Activated naive CD4-positive, alpha-beta T cell treated with anti-CD3 and anti-CD28 coated beads, Interleukin-2, amount 50 U/mL, for 24 hours (primary cell): ENCODE results near the gene CYP4F2.
"Not testable (repeated sequence)": the region's sequence is repeated elsewhere in the genome, so short reads cannot be mapped to it uniquely, and the experiment has no call there.

Experiments
- H3K27ac Mint-ChIP-seq: one replicate; pipeline ENCODE4 v1.8.0; 2021; ENCODE audit warnings: mild to moderate bottlenecking, mixed read lengths
- H3K27me3 Mint-ChIP-seq: one replicate; pipeline ENCODE4 v1.8.0; 2021; ENCODE audit warnings: mixed read lengths
- H3K36me3 Mint-ChIP-seq: one replicate; pipeline ENCODE4 v1.8.0; 2021; ENCODE audit warnings: mixed read lengths
- H3K4me1 Mint-ChIP-seq: one replicate; pipeline ENCODE4 v1.8.0; 2021; ENCODE audit warnings: mixed read lengths
- H3K4me3 Mint-ChIP-seq: one replicate; pipeline ENCODE4 v1.8.0; 2021; ENCODE audit warnings: mild to moderate bottlenecking, mixed read lengths
- H3K9me3 Mint-ChIP-seq: one replicate; pipeline ENCODE4 v1.8.0; 2021; ENCODE audit warnings: mixed read lengths

CYP4F2 gene

GRCh38 chr19:15913830-15914229 lies 16.0 kb upstream of the CYP4F2 start:
- Mint-ChIP-seq H3K4me3 (no peak overlapping the region), H3K36me3 (peaks cover 4% of the 10 kb centered on the region), H3K27me3 (peaks cover 50% of the 10 kb centered on the region), H3K9me3 (no peaks in the 10 kb centered on the region), H3K27ac (no peak overlapping the region), H3K4me1 (peaks cover 6% of the 10 kb centered on the region)

- H3K36me3 Mint-ChIP-seq, result peaks cover 4% of the 10 kb centered on the region
- H3K27ac Mint-ChIP-seq, result no peak overlapping the region
- H3K4me3 Mint-ChIP-seq, result no peak overlapping the region
- H3K27me3 Mint-ChIP-seq, result peaks cover 50% of the 10 kb centered on the region
- peaks cover 6% of the 10 kb centered on the region for H3K4me1 Mint-ChIP-seq
- no peaks in the 10 kb centered on the region for H3K9me3 Mint-ChIP-seq
These were observed 15.5 kb upstream of the CYP4F2 start for GRCh38 chr19:15913384-15913783.

DNA sequence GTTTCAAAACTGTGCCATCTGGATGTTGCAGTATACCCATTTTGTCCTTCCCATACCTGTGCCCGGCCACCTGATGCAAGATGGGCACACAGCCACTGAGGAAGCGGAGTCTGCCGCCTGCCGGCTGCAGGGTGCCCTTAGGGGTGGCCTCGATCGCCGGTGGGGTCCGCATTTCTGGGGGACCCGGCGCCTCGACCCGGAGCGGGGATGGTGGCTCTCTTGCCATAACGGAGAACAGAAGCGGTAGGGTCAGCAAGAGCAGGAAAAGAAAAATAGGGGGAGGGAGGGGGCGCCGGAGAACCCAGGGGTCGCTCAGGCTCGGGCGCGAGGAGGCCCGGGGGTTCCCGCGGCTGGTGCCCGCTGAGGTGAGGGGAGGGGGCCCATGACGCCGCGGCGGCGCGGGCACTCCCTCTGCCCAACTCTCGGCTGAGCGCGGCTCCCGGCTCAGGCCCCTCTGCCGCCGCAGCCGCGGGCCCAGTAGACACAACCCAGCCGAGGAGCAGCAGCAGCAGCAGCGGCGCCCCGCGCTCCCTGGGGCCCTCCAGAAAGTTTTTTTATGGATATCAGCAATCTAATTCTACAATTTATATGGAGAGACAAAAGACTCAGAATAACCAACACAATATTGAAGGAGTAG lies 13.8 kb upstream of the CYP4F2 start:
- peaks cover 4% of the 10 kb centered on the region for H3K9me3 Mint-ChIP-seq
- H3K27me3 Mint-ChIP-seq, result peaks cover 45% of the 10 kb centered on the region
- no peak overlapping the region for H3K4me3 Mint-ChIP-seq
- H3K36me3 Mint-ChIP-seq, result peaks cover 7% of the 10 kb centered on the region
- no peak overlapping the region for H3K27ac Mint-ChIP-seq
- H3K4me1 Mint-ChIP-seq, result peaks cover 6% of the 10 kb centered on the region

- Mint-ChIP-seq H3K9me3 (peaks cover 13% of the 10 kb centered on the region), H3K36me3 (peaks cover 3% of the 10 kb centered on the region), H3K27me3 (peaks cover 33% of the 10 kb centered on the region), H3K4me1 (peaks cover 8% of the 10 kb centered on the region), H3K4me3 (no peak overlapping the region), H3K27ac (no peak overlapping the region)
These were observed 7.2 kb upstream of the CYP4F2 start for GRCh38 chr19:15905026-15905425.

DNA sequence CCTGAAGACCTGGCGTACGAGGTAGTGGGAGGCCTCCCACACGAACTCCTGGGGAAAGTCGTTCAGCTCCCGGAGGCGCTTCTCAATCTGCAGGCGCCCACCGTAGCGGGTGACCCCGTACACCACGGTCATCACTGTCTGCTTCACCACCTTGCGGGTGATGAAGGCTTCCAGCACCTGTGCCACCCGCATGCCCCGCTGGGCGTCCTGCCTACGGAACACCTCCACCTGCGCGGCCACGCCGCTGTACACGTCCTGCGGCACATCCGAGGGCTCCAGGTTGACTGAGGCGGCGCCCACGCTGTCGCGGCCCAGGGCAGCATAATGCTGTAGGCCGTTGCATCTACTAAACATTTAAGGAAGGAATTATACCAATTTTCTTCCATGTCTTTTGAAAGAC lies 5.0 kb upstream of the CYP4F2 start:
- not testable (repeated sequence) for H3K4me3 Mint-ChIP-seq, H3K27ac Mint-ChIP-seq, H3K4me1 Mint-ChIP-seq, H3K36me3 Mint-ChIP-seq
- peaks cover 13% of the 10 kb centered on the region for H3K9me3 Mint-ChIP-seq
- peaks cover 30% of the 10 kb centered on the region for H3K27me3 Mint-ChIP-seq

GRCh38 chr19:15902254-15902653 lies 4.4 kb upstream of the CYP4F2 start:
- peaks cover 3% of the 10 kb centered on the region for H3K36me3 Mint-ChIP-seq
- H3K4me3 Mint-ChIP-seq, result no peak overlapping the region
- peaks cover 27% of the 10 kb centered on the region for H3K27me3 Mint-ChIP-seq
- peaks cover 13% of the 10 kb centered on the region for H3K9me3 Mint-ChIP-seq
- H3K27ac Mint-ChIP-seq, result no peak overlapping the region
- peaks cover 9% of the 10 kb centered on the region for H3K4me1 Mint-ChIP-seq

DNA sequence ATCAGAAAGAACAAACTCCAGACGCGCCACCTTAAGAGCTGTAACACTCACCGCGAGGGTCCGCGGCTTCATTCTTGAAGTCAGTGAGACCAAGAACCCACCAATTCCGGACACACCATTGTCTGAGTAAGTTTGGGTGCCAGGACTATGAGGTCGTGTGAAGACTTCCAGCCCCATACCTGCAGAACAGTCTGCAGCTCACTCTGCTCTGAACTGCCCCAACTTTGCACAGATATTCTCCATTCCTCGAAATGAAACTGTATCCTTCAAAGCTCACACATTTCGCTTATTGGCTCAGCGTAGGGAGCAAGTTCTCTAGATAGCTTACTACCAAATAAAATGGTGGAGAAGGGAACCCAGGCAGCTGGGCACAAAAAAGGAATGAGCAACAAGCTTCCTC lies 2.6 kb upstream of the CYP4F2 start:
- peak overlapping the region; percentile 75 for H3K4me3 Mint-ChIP-seq

DNA sequence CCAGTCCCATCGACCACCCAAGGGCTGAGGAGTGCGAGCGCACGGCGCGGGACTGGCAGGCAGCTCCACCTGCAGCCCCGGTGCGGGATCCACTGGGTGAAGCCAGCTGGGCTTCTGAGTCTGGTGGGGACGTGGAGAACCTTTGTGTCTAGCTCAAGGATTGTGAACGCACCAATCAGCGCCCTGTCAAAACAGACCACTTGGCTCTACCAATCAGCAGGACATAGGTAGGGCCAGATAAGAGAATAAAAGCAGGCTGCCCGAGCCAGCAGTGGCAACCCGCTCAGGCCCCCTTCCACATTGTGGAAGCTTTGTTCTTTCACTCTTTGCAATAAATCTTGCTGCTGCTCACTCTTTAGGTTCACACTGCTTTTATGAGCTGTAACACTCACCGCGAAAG lies 2.2 kb upstream of the CYP4F2 start:
- H3K27ac Mint-ChIP-seq, H3K36me3 Mint-ChIP-seq, H3K4me1 Mint-ChIP-seq, H3K9me3 Mint-ChIP-seq: not testable (repeated sequence)
- Mint-ChIP-seq H3K27me3 (peaks cover 26% of the 10 kb centered on the region), H3K4me3 (peak overlapping the region; percentile 75)

More for the DNA sequence above, 2.6 kb upstream of the CYP4F2 start:
- Mint-ChIP-seq H3K4me1 (peaks cover 9% of the 10 kb centered on the region), H3K9me3 (peaks cover 4% of the 10 kb centered on the region), H3K27ac (no peak overlapping the region), H3K27me3 (peaks cover 28% of the 10 kb centered on the region), H3K36me3 (no peaks in the 10 kb centered on the region)

GRCh38 chr19:15899561-15899960 lies 1.7 kb upstream of the CYP4F2 start:
- H3K9me3 Mint-ChIP-seq, H3K36me3 Mint-ChIP-seq, H3K4me1 Mint-ChIP-seq, H3K4me3 Mint-ChIP-seq, H3K27ac Mint-ChIP-seq: not testable (repeated sequence)
- peaks cover 25% of the 10 kb centered on the region for H3K27me3 Mint-ChIP-seq

DNA sequence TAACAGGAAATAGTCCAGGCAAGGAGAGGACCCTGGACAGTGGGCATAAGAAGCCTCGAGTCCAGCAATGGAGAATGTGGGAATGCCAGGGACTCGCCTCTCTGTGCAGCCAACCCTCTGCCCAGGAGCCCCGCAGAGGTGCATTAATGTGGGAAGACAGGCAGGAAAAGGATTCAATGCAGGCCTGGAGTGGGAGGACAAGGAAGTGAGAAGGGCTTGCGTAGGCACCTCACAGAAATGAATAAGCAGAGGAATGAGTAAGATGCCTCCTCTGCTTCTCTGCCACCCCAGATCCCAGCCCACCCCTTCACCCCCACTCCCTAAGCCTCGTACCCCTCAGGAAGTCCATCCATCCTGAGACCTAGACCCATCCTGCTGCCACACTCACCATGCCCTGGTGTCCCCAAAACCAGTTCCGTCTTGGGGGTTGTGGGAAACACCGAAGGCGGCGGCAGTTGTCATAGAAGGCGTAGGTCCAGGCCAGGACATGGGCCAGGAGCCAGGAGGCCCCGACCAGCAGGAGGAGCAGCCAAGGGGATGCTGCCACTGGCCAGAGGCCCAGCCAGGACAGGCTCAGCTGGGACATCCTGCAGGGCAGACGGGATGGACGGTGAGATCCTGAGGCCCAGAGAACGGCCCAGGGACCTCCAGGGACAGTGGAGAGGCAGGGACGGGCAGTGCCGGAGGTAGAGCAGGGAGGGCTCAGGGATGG lies 692 bp downstream of the CYP4F2 start:
- Mint-ChIP-seq H3K27me3 (peaks cover 20% of the 10 kb centered on the region), H3K4me3 (no peak overlapping the region), H3K9me3 (no peaks in the 10 kb centered on the region), H3K27ac (no peak overlapping the region), H3K36me3 (no peaks in the 10 kb centered on the region), H3K4me1 (peaks cover 9% of the 10 kb centered on the region)

GRCh38 chr19:15895876-15896430 lies 1.9 kb downstream of the CYP4F2 start:
- H3K4me3 Mint-ChIP-seq, result no peak overlapping the region
- peaks cover 20% of the 10 kb centered on the region for H3K27me3 Mint-ChIP-seq
- no peaks in the 10 kb centered on the region for H3K9me3 Mint-ChIP-seq
- H3K4me1 Mint-ChIP-seq, result peaks cover 8% of the 10 kb centered on the region
- H3K27ac Mint-ChIP-seq, result no peak overlapping the region
- H3K36me3 Mint-ChIP-seq, result no peaks in the 10 kb centered on the region

DNA sequence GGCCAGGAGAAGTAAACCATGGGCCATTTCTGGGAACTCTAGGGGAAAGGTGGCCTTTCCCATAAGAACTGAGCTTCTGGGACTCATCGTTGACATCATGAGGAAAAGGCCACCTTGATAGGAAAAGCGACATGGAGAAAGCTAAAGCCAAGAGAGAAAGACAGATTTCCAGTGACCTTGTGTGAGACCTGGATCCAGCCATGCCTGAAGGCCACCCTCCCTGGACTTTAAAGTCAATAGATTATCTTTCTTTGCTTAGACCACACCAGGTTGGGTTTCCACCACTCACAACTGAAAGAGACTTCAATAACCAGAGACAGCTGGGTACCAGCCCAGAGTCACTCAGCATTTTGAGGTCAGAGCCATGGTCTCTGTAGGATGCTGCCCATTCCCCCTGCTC lies 3.5 kb downstream of the CYP4F2 start:
- no peaks in the 10 kb centered on the region for H3K36me3 Mint-ChIP-seq
- H3K4me1 Mint-ChIP-seq, result no peaks in the 10 kb centered on the region
- no peak overlapping the region for H3K4me3 Mint-ChIP-seq
- H3K27ac Mint-ChIP-seq, result no peak overlapping the region
- peaks cover 13% of the 10 kb centered on the region for H3K27me3 Mint-ChIP-seq
- no peaks in the 10 kb centered on the region for H3K9me3 Mint-ChIP-seq

DNA sequence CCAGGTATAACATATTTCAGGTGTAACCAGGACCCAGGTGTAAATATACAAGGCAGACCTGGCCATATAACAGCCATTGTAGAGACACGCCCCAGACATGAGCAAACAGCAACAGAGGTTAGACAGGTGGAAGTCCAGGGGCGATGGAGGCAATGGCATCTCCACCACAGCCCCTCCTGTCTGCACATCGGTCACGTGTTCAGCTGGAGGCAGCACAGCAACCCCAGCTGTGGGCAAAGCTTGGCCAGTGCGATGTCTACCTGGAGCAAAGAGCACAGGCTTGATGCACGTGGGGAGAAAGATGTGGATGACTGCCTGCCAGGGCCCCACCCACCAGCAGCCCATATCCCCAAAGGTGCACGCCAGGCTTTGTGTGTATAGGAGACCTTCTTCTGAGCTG lies 4.4 kb downstream of the CYP4F2 start:
- Mint-ChIP-seq H3K27ac (no peak overlapping the region), H3K27me3 (peaks cover 13% of the 10 kb centered on the region), H3K9me3 (no peaks in the 10 kb centered on the region), H3K4me1 (no peaks in the 10 kb centered on the region), H3K36me3 (no peaks in the 10 kb centered on the region), H3K4me3 (no peak overlapping the region)

DNA sequence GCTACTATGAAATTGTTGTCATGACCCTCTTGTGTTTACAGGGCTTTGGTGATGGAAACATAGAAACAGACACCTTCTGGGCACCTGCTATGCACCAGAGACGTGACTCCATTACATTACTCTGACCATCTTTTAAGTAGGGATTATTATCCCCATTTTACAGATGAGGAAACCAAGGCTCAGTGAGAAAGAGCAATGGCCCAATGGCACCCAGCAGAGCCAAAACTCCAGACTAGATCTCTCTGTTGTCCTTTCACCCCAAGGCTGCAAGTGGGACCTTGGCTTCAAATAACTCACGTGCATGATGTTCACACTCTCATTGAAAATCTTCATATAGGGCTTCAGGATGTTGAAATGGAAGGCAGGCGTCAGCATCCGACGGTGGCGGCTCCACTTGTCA lies 5.9 kb downstream of the CYP4F2 start:
- no peak overlapping the region for H3K27ac Mint-ChIP-seq
- no peaks in the 10 kb centered on the region for H3K4me1 Mint-ChIP-seq
- no peak overlapping the region for H3K4me3 Mint-ChIP-seq
- peaks cover 8% of the 10 kb centered on the region for H3K27me3 Mint-ChIP-seq
- no peaks in the 10 kb centered on the region for H3K36me3 Mint-ChIP-seq
- no peaks in the 10 kb centered on the region for H3K9me3 Mint-ChIP-seq

DNA sequence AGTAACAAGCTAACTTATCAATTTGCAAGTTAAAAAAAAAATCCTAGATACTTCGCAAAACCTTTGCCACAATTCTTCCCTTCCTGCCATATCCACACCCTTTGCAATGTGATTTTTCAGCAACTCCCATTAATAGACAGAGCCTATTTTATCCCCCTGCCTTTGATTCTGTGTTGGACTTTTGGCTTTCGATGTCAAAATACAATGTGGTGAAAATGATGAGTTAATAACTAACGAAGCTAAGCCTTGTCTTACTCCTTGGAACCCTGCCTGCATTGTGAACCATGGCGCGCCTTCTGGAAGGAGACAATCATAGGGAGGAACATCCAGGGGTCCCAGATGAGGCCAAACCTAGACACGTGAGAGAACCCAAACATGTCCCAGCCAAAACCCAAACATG lies 6.4 kb downstream of the CYP4F2 start:
- no peaks in the 10 kb centered on the region for H3K4me1 Mint-ChIP-seq
- no peak overlapping the region for H3K27ac Mint-ChIP-seq
- no peaks in the 10 kb centered on the region for H3K9me3 Mint-ChIP-seq
- H3K27me3 Mint-ChIP-seq, result peaks cover 4% of the 10 kb centered on the region
- no peaks in the 10 kb centered on the region for H3K36me3 Mint-ChIP-seq
- no peak overlapping the region for H3K4me3 Mint-ChIP-seq

- not testable (repeated sequence) for H3K27me3 Mint-ChIP-seq, H3K27ac Mint-ChIP-seq, H3K4me1 Mint-ChIP-seq, H3K36me3 Mint-ChIP-seq, H3K4me3 Mint-ChIP-seq, H3K9me3 Mint-ChIP-seq
These were observed 8.5 kb downstream of the CYP4F2 start for GRCh38 chr19:15889339-15889738.
